Heart left ventricle (tissue), 16 donors: ENCODE measurements around the gene ZNF26. TPM values are rescaled to one million over a fixed set of nuclear protein-coding genes. Genes with fewer than 3 reads are reported as not detected.
"Not testable (repeated sequence)": the region's sequence is repeated elsewhere in the genome, so short reads cannot be mapped to it uniquely, and the experiment has no call there.

Experiments used
- ATAC-seq, 4 donors: fragments of 200-7000 bp; cut with Tn5 transposase; one replicate each; pipeline ENCODE4 v1.9.1; 2020 to 2022; ENCODE audit warnings: moderate library complexity in 4 of 4, mild to moderate bottlenecking in 3 of 4, moderate number of reproducible peaks in 1 of 4
- DNase-seq, 5 donors: peaks; one replicate each; pipeline ENCODE4 v3.0.0-alpha.2; 2020
- H3K27ac ChIP-seq, 12 donors: fragments of 200-600 bp; sonication (generic) in 4 of 12; one replicate each; pipeline versions ENCODE4 v1.5.0 to v1.8.0; 2016 to 2022; ENCODE audit warnings: mild to moderate bottlenecking in 2 of 12
- H3K27me3 ChIP-seq, 9 donors: fragments of 200-600 bp; sonication (generic) in 2 of 9; one replicate each; pipeline versions ENCODE4 v1.5.1 to v1.8.0; 2016 to 2022; ENCODE audit warnings: mild to moderate bottlenecking in 3 of 9
- H3K36me3 ChIP-seq, 9 donors: fragments of 200-600 bp; sonication (generic) in 2 of 9; one replicate each; pipeline versions ENCODE4 v1.5.0 to v1.8.0; 2018 to 2022; ENCODE audit warnings: mild to moderate bottlenecking in 2 of 9
- H3K4me1 ChIP-seq, 12 donors: fragments of 200-600 bp; sonication (generic) in 4 of 12; one replicate each; pipeline versions ENCODE4 v1.5.0 to v1.8.0; 2016 to 2022; ENCODE audit warnings: mild to moderate bottlenecking in 3 of 12
- H3K4me3 ChIP-seq, 12 donors: fragments of 200-600 bp; sonication (generic) in 4 of 12; one replicate each; pipeline versions ENCODE4 v1.5.0 to v1.8.0; 2017 to 2022; ENCODE audit warnings: mild to moderate bottlenecking in 9 of 12, moderate library complexity in 4 of 12
- H3K9me3 ChIP-seq, 12 donors: fragments of 200-600 bp; sonication (generic) in 4 of 12; one replicate each; pipeline versions ENCODE4 v1.5.0 to v1.8.0; 2016 to 2022; ENCODE audit warnings: mild to moderate bottlenecking in 1 of 12
- POLR2A ChIP-seq, 2 donors: fragments of 450-650 bp; IDR thresholded peaks; one replicate each; pipeline ENCODE4 v1.6.1; 2017; ENCODE audit warnings: antibody characterized with exemption in 2 of 2, mild to moderate bottlenecking in 2 of 2, moderate library complexity in 2 of 2
- WGBS, 4 donors: extraction: QIAGEN DNeasy Blood & Tissue Kit in 2 of 4; methylation state at CpG; one replicate each; pipeline versions ENCODE4 v1.1.5 to v1.1.7; 2013 to 2018; 5-methylcytosine and 5-hydroxymethylcytosine counted together
- intact Hi-C, 10 donors: fragments of 100-400 bp; cut with DNase I; formaldehyde crosslinking; loops; one replicate each; pipeline versions ENCODE4 v1.11.1 to v1.14.2; 2022
- long read RNA-seq, 3 donors: library from polyadenylated mRNA; unstranded; transcript quantifications; one replicate each; pipeline ENCODE4 v2.0.0, GENCODE V29; 2020 to 2021
- polyA plus RNA-seq, 2 donors: library from polyadenylated mRNA; stranded (reverse); fragments of 200-250 nt; gene quantifications; one replicate each; pipeline ENCODE4 v1.2.3, GENCODE V29; 2013
- total RNA-seq, 9 donors: library from RNA; depleted of rRNA in 2 of 9; stranded (reverse); fragments of >200 nt in 2 of 9; fragmentation: NEBNext Ultra II Directional in 3 of 9; extraction: Animal tissue kit (Norgen Biotek cat#: 25700) in 3 of 9; gene quantifications; one replicate each; pipeline versions ENCODE4 v1.1.0 to v1.2.4, GENCODE V29; 2016 to 2023
- TF ChIP-seq, protein P1 (sequence below), 12 donors: fragments of 200-600 bp; sonication (generic) in 4 of 12; IDR thresholded peaks; one replicate each; pipeline versions ENCODE4 v1.5.0 to v1.8.0; 2018 to 2022; ENCODE audit warnings: antibody characterized with exemption in 12 of 12, mild to moderate bottlenecking in 5 of 12
- donor health status: ischemic (EF 13 %, LVEDD 7.1; RV severe dilation, severe dysfunction).
- donor health status: healthy with polysubstance abuse.
- donor health status: DM: no; HTN: yes; CAD: no.
- donor health status: DM: no; HTN: no; CAD: no.
- donor health status: ischemic (EF 25% LVEDD 6.9; RV normal size, moderate dysfunction).
- donor health status: ischemic (EF 25% LVEDD 5.7; RV mildly dilated, moderate dysfunction).
- donor health status: healthy.
- donor health status: DM: yes; HTN: yes; CAD: no.
- donor health status: ischemic (EF 35%, LVEDD 5.7; RV mildly dilated, moderate dysfunction).
- donor health status: nonischemic (EF 11% LVEDD 7.7; RV severe dilation, severe dysfunction).
- donor health status: DM: yes; HTN: yes; CAD: no.
- donor health status: PGD.
- donor health status: ischemic (EF 29% LVEDD 5.4; RV normal size, mild dysfunction).
- donor health status: nonischemic (EF 23%, LVEDD 6.1; RV moderate dilation, normal function).

Gene ZNF26, protein sequence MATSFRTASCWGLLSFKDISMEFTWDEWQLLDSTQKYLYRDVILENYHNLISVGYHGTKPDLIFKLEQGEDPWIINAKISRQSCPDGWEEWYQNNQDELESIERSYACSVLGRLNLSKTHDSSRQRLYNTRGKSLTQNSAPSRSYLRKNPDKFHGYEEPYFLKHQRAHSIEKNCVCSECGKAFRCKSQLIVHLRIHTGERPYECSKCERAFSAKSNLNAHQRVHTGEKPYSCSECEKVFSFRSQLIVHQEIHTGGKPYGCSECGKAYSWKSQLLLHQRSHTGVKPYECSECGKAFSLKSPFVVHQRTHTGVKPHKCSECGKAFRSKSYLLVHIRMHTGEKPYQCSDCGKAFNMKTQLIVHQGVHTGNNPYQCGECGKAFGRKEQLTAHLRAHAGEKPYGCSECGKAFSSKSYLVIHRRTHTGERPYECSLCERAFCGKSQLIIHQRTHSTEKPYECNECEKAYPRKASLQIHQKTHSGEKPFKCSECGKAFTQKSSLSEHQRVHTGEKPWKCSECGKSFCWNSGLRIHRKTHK
- total RNA-seq (1 to 10 TPM in 8 of 9 donors, under 1 TPM in 1; 0.60 to 6.7 (median 3.7) TPM), polyA plus RNA-seq (1 to 10 TPM; 1.8 to 4.2 TPM)
- long read RNA-seq, donor 1, full-length matches to known transcripts: 3 of 4 reads
- long read RNA-seq, donor 1, partial matches to known transcripts: 0 of 4 reads
- long read RNA-seq, donor 1, other reads (novel, unspliced or antisense): 1 of 4 reads
- long read RNA-seq, donor 2, full-length matches to known transcripts: 16 of 23 reads
- long read RNA-seq, donor 2, partial matches to known transcripts: 0 of 23 reads
- long read RNA-seq, donor 2, other reads (novel, unspliced or antisense): 7 of 23 reads
- long read RNA-seq, donor 3: 0 reads

DNA sequence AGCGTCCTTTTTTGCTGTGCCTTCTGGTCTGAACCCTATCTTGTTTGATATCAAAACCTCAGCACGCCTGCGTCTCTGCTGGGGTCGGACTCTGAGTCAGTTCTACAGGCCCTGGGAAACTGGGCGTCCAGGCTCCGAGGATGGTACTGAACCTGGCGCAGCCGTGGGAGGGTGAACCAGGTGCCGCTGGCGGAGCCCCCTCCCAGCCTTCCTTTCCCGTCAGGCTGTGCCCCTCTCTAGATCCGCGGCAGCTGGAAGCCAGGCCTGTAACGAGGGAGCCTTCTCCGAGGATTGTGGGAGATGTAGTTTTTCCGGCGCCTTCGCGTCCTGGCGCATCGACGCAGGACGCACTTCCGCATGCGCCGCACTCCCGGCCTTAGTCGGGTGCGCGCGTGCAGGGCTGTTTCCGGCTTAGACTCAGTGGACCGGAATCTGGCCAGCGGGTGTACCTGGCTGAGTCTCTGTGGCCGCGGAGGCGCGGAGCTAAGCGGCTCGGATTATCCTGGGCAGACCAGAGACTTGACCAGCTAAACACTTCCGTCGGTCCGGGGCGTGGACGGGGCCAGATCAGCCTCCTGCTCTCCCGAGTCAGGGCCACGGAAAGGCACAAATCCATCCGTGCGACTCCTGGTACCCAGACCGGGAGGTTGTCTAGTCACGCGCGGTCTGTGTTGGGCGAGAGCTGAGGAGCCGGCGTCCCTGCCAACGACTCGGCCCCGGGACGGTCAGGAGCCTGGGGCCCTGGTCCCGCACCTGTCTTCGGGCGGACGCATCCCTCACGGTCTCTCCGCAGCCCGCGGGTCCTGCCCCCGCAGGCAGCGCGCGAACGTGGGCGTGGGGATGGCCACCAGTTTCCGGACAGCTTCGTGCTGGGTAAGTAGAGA, at the start of gene ZNF26:
Gene ZNF26, plus strand, starts transcription at position 367 of the 884 bp plus-strand sequence. Its CDS starts 474 bp downstream, at position 841.
- H3K36me3 ChIP-seq: peaks cover 0 to 26% (median 5%) of the 10 kb centered on the region in 9 donors
- peak within 1 kb of the TSS; percentile 53 to 91 (median 84) for H3K27ac ChIP-seq
- peaks cover 6 to 18% (median 12%) of the 10 kb centered on the region in 12 donors for H3K4me1 ChIP-seq
- 0 to 1% (median 1%) methylated on average over 17 to 76 of the region's 76 CpGs for WGBS, 4 donors
- DNase-seq (peak; percentile 92 to 95 (median 93)), ATAC-seq (peak; percentile 99 to 100 (median 100))
- no peaks in the 10 kb centered on the region for H3K27me3 ChIP-seq
- peaks cover 0 to 35% (median 17%) of the 10 kb centered on the region in 12 donors for H3K9me3 ChIP-seq
- H3K4me3 ChIP-seq: peak within 1 kb of the TSS; percentile 62 to 97 (median 82)
- TF ChIP-seq, protein P1, sequence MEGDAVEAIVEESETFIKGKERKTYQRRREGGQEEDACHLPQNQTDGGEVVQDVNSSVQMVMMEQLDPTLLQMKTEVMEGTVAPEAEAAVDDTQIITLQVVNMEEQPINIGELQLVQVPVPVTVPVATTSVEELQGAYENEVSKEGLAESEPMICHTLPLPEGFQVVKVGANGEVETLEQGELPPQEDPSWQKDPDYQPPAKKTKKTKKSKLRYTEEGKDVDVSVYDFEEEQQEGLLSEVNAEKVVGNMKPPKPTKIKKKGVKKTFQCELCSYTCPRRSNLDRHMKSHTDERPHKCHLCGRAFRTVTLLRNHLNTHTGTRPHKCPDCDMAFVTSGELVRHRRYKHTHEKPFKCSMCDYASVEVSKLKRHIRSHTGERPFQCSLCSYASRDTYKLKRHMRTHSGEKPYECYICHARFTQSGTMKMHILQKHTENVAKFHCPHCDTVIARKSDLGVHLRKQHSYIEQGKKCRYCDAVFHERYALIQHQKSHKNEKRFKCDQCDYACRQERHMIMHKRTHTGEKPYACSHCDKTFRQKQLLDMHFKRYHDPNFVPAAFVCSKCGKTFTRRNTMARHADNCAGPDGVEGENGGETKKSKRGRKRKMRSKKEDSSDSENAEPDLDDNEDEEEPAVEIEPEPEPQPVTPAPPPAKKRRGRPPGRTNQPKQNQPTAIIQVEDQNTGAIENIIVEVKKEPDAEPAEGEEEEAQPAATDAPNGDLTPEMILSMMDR (IDR thresholded peaks at IDR 0.05): no peak
- TF ChIP-seq POLR2A (IDR thresholded peaks at IDR 0.05): peak in 1 of 2 donors; percentile 71
- intact Hi-C loops: loop anchor here in 9 of 10 donors (1.0 to 10.0 kb wide), 9 partner anchors 46 to 195 kb away; partner anchors contain the start of genes ZNF84 (in 6 of the 9), ZNF140 (in 5 of the 9), ZNF268 (in 4 of the 9) and ZNF10 (in 1 of the 9)

DNA sequence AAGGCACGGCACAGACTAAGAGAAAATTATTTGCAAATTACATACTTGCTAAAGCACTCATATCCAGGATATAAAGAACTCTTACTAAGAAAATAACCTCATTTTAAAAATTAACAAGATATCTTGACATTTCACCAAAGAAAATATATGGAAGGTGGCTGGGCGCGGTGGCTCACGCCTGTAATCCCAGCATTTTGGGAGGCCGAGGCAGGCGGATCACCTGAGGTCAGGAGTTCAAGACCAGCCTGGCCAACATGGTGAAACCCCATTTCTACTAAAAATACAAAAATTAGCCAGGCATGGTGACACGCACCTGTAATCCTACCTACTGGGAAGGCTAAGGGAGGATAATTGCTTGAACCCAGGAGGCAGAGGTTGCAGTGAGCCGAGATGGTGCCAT, 49.2 kb upstream of the ZNF26 start:
- Histone ChIP-seq H3K9me3 (peaks cover 0 to 90% (median 51%) of the 10 kb centered on the region in 12 donors), H3K36me3 (peaks cover 0 to 54% (median 19%) of the 10 kb centered on the region in 9 donors)
- H3K27me3 ChIP-seq, H3K4me1 ChIP-seq, H3K4me3 ChIP-seq, DNase-seq, H3K27ac ChIP-seq, ATAC-seq, intact Hi-C loops: not testable (repeated sequence)
- WGBS, 4 donors: 94 to 98% (median 98%) methylated on average over 8 of the region's 8 CpGs

DNA sequence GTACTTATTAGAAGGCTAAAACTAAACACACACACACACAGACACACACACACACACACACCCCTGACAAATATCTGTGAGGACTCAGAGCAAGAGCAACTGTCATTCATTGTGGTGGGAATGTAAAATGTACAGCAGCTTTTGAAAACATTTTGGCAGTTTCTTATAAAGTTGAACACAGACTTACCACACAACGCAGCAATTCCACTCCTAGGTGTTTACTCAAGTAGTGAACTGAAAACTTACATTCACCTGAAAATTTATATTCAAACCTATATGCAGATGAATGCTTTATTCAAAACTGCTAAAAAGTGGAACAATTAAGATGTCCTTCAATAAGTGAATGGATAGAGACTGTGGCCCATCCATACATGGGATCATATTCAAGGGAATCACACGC, 48.7 kb upstream of the ZNF26 start:
- no peak overlapping the region for H3K4me3 ChIP-seq
- no peaks in the 10 kb centered on the region for H3K27me3 ChIP-seq
- peaks cover 0 to 54% (median 19%) of the 10 kb centered on the region in 9 donors for H3K36me3 ChIP-seq
- H3K4me1 ChIP-seq: no peaks in the 10 kb centered on the region
- DNase-seq (no peak), ATAC-seq (no peak)
- no peak overlapping the region for H3K27ac ChIP-seq
- WGBS, 4 donors: 90 to 99% (median 93%) methylated on average over 2 of the region's 2 CpGs
- intact Hi-C loops: no loop called here
- TF ChIP-seq POLR2A (IDR thresholded peaks at IDR 0.05): no peak
- TF ChIP-seq, protein P1 (IDR thresholded peaks at IDR 0.05): no peak
- H3K9me3 ChIP-seq: peaks cover 0 to 90% (median 48%) of the 10 kb centered on the region in 12 donors

DNA sequence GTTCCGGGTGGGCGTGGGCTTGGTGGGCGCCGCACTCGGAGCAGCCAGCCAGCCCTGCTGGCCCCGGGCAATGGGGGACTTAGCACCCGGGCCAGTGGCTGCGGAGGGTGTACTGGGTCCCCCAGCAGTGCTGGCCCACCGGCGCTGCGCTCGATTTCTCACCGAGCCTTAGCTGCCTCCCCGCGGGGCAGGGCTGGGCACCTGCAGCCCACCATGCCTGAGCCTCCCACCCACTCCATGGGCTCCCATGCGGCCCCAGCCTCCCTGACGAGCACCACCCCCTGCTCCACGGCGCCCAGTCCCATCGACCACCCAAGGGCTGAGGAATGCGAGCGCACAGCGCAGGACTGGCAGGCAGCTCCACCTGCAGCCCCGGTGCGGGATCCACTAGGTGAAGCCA, 47.4 kb upstream of the ZNF26 start:
- ATAC-seq, H3K4me1 ChIP-seq, H3K4me3 ChIP-seq, H3K27ac ChIP-seq, H3K27me3 ChIP-seq, intact Hi-C loops, DNase-seq: not testable (repeated sequence)
- 88 to 96% (median 94%) methylated on average over 6 to 25 of the region's 25 CpGs for WGBS, 4 donors
- Histone ChIP-seq H3K9me3 (peaks cover 0 to 88% (median 52%) of the 10 kb centered on the region in 12 donors), H3K36me3 (peaks cover 2 to 54% (median 29%) of the 10 kb centered on the region in 9 donors)
